ENCODE results near the gene LGR4.

Gene LGR4

GRCh38 chr11:27496461-27496860 is 23.9 kb upstream of the LGR4 start:
- Histone ChIP-seq H2BK120ac (ENCODE audit: low read depth, low read length) (no peak overlapping the region), H3K4me2 (ENCODE audit: low read length, poor library complexity, severe bottlenecking) (no peak overlapping the region), H3K18ac (ENCODE audit: low read depth in 1 of 2, low read length in 2 of 2) (no peak overlapping the region), H3K23ac (ENCODE audit: low read length in 2 of 2) (no peak overlapping the region), H2BK5ac (ENCODE audit: low read depth, low read length, poor library complexity, severe bottlenecking) (no peak overlapping the region), H2AK5ac (ENCODE audit: low read length, severe bottlenecking) (no peak overlapping the region), H3K4me3 (ENCODE audit: insufficient read depth in 1 of 2, low read depth in 1 of 2, low read length in 2 of 2) (no peak overlapping the region), H4K8ac (ENCODE audit: low read length) (no peak overlapping the region), H3K14ac (ENCODE audit: low read length in 2 of 2) (no peak overlapping the region), H4K91ac (ENCODE audit: low read length) (no peak overlapping the region), H2BK15ac (ENCODE audit: low read depth, poor library complexity, severe bottlenecking) (no peak overlapping the region), H3K9ac (ENCODE audit: low read length) (peak overlapping the region; percentile 23), H3K4me1 (ENCODE audit: control insufficient read depth, insufficient read depth, low read depth, low read length) (no peaks in the 10 kb centered on the region), H2BK12ac (ENCODE audit: low read length in 2 of 2) (no peak overlapping the region), H3K4ac (ENCODE audit: low read depth in 1 of 2, low read length in 2 of 2) (no peak overlapping the region), H3K27me3 (ENCODE audit: control insufficient read depth in 1 of 2, insufficient read depth in 1 of 2, low read length in 2 of 2) (no peaks in the 10 kb centered on the region), H3K79me1 (replicated peaks; ENCODE audit: low read length, poor library complexity, severe bottlenecking) (peaks cover 7% of the 10 kb centered on the region), H2AFZ (ENCODE audit: low read depth, low read length) (no peak overlapping the region), H3K9me3 (ENCODE audit: control insufficient read depth, low read length) (no peaks in the 10 kb centered on the region), H3K36me3 (ENCODE audit: control insufficient read depth in 1 of 2, insufficient read depth in 2 of 2, low read depth in 1 of 2, low read length in 2 of 2) (peaks cover 8 to 69% of the 10 kb centered on the region in 2 experiments), H3K27ac (ENCODE audit: low read length, poor library complexity, severe bottlenecking) (no peak overlapping the region)
- WGBS, result 100% methylated on average over 1 of the region's 1 CpG
- DNase-seq, result no peak

GRCh38 chr11:27495710-27496300 is 23.2 kb upstream of the LGR4 start:
- Histone ChIP-seq H2BK12ac (ENCODE audit: low read length in 2 of 2) (no peak overlapping the region), H3K36me3 (ENCODE audit: control insufficient read depth in 1 of 2, insufficient read depth in 2 of 2, low read depth in 1 of 2, low read length in 2 of 2) (peaks cover 14 to 69% of the 10 kb centered on the region in 2 experiments), H3K9ac (ENCODE audit: low read length) (peak overlapping the region; percentile 23), H2AFZ (ENCODE audit: low read depth, low read length) (no peak overlapping the region), H2BK120ac (ENCODE audit: low read depth, low read length) (no peak overlapping the region), H3K23ac (ENCODE audit: low read length in 2 of 2) (no peak overlapping the region), H3K4ac (ENCODE audit: low read depth in 1 of 2, low read length in 2 of 2) (no peak overlapping the region), H3K27me3 (ENCODE audit: control insufficient read depth in 1 of 2, insufficient read depth in 1 of 2, low read length in 2 of 2) (no peaks in the 10 kb centered on the region), H3K14ac (ENCODE audit: low read length in 2 of 2) (no peak overlapping the region), H4K8ac (ENCODE audit: low read length) (no peak overlapping the region), H2BK15ac (ENCODE audit: low read depth, poor library complexity, severe bottlenecking) (no peak overlapping the region), H3K9me3 (ENCODE audit: control insufficient read depth, low read length) (no peaks in the 10 kb centered on the region), H3K4me3 (ENCODE audit: insufficient read depth in 1 of 2, low read depth in 1 of 2, low read length in 2 of 2) (no peak overlapping the region), H4K91ac (ENCODE audit: low read length) (no peak overlapping the region), H3K4me2 (ENCODE audit: low read length, poor library complexity, severe bottlenecking) (no peak overlapping the region), H3K79me1 (replicated peaks; ENCODE audit: low read length, poor library complexity, severe bottlenecking) (peaks cover 8% of the 10 kb centered on the region), H3K27ac (ENCODE audit: low read length, poor library complexity, severe bottlenecking) (no peak overlapping the region), H2AK5ac (ENCODE audit: low read length, severe bottlenecking) (no peak overlapping the region), H3K18ac (ENCODE audit: low read depth in 1 of 2, low read length in 2 of 2) (no peak overlapping the region), H2BK5ac (ENCODE audit: low read depth, low read length, poor library complexity, severe bottlenecking) (no peak overlapping the region), H3K4me1 (ENCODE audit: control insufficient read depth, insufficient read depth, low read depth, low read length) (no peaks in the 10 kb centered on the region)
- DNase-seq, result no peak
- 100% methylated on average over 1 of the region's 1 CpG for WGBS

GRCh38 chr11:27489092-27489491 is 16.5 kb upstream of the LGR4 start:
- no peak overlapping the region for H3K27ac ChIP-seq (ENCODE audit: low read length, poor library complexity, severe bottlenecking)
- no peak overlapping the region for H3K14ac ChIP-seq (ENCODE audit: low read length in 2 of 2)
- no peak overlapping the region for H2BK5ac ChIP-seq (ENCODE audit: low read depth, low read length, poor library complexity, severe bottlenecking)
- no peaks in the 10 kb centered on the region for H3K4me1 ChIP-seq (ENCODE audit: control insufficient read depth, insufficient read depth, low read depth, low read length)
- no peak overlapping the region for H4K91ac ChIP-seq (ENCODE audit: low read length)
- no peak overlapping the region for H3K4me2 ChIP-seq (ENCODE audit: low read length, poor library complexity, severe bottlenecking)
- no peak overlapping the region for H3K23ac ChIP-seq (ENCODE audit: low read length in 2 of 2)
- H2AFZ ChIP-seq (ENCODE audit: low read depth, low read length), result no peak overlapping the region
- H2BK12ac ChIP-seq (ENCODE audit: low read length in 2 of 2), result no peak overlapping the region
- H3K27me3 ChIP-seq (ENCODE audit: control insufficient read depth in 1 of 2, insufficient read depth in 1 of 2, low read length in 2 of 2), result no peaks in the 10 kb centered on the region
- 94% methylated on average over 5 of the region's 5 CpGs for WGBS
- no peak overlapping the region for H3K9ac ChIP-seq (ENCODE audit: low read length)
- H2BK15ac ChIP-seq (ENCODE audit: low read depth, poor library complexity, severe bottlenecking), result no peak overlapping the region
- H3K4ac ChIP-seq (ENCODE audit: low read depth in 1 of 2, low read length in 2 of 2), result no peak overlapping the region
- peaks cover 19 to 45% of the 10 kb centered on the region in 2 experiments for H3K36me3 ChIP-seq (ENCODE audit: control insufficient read depth in 1 of 2, insufficient read depth in 2 of 2, low read depth in 1 of 2, low read length in 2 of 2)
- H3K79me1 ChIP-seq (replicated peaks; ENCODE audit: low read length, poor library complexity, severe bottlenecking), result peaks cover 3% of the 10 kb centered on the region
- no peak overlapping the region for H3K18ac ChIP-seq (ENCODE audit: low read depth in 1 of 2, low read length in 2 of 2)
- H3K9me3 ChIP-seq (ENCODE audit: control insufficient read depth, low read length), result no peaks in the 10 kb centered on the region
- no peak overlapping the region for H4K8ac ChIP-seq (ENCODE audit: low read length)
- no peak overlapping the region for H3K4me3 ChIP-seq (ENCODE audit: insufficient read depth in 1 of 2, low read depth in 1 of 2, low read length in 2 of 2)
- no peak overlapping the region for H2BK120ac ChIP-seq (ENCODE audit: low read depth, low read length)
- no peak overlapping the region for H2AK5ac ChIP-seq (ENCODE audit: low read length, severe bottlenecking)
- no peak for DNase-seq

GRCh38 chr11:27487706-27488105 is 15.1 kb upstream of the LGR4 start:
- no peak overlapping the region for H3K14ac ChIP-seq (ENCODE audit: low read length in 2 of 2)
- H2BK15ac ChIP-seq (ENCODE audit: low read depth, poor library complexity, severe bottlenecking), result no peak overlapping the region
- no peak overlapping the region for H3K4ac ChIP-seq (ENCODE audit: low read depth in 1 of 2, low read length in 2 of 2)
- H3K9ac ChIP-seq (ENCODE audit: low read length), result no peak overlapping the region
- no peak overlapping the region for H3K23ac ChIP-seq (ENCODE audit: low read length in 2 of 2)
- 76% methylated on average over 3 of the region's 6 CpGs for WGBS
- peaks cover 15 to 38% of the 10 kb centered on the region in 2 experiments for H3K36me3 ChIP-seq (ENCODE audit: control insufficient read depth in 1 of 2, insufficient read depth in 2 of 2, low read depth in 1 of 2, low read length in 2 of 2)
- no peak overlapping the region for H2AK5ac ChIP-seq (ENCODE audit: low read length, severe bottlenecking)
- H2BK5ac ChIP-seq (ENCODE audit: low read depth, low read length, poor library complexity, severe bottlenecking), result no peak overlapping the region
- no peaks in the 10 kb centered on the region for H3K27me3 ChIP-seq (ENCODE audit: control insufficient read depth in 1 of 2, insufficient read depth in 1 of 2, low read length in 2 of 2)
- no peak overlapping the region for H3K27ac ChIP-seq (ENCODE audit: low read length, poor library complexity, severe bottlenecking)
- no peak overlapping the region for H4K8ac ChIP-seq (ENCODE audit: low read length)
- peaks cover 2% of the 10 kb centered on the region for H3K79me1 ChIP-seq (replicated peaks; ENCODE audit: low read length, poor library complexity, severe bottlenecking)
- DNase-seq, result no peak
- no peak overlapping the region for H2BK12ac ChIP-seq (ENCODE audit: low read length in 2 of 2)
- H3K4me2 ChIP-seq (ENCODE audit: low read length, poor library complexity, severe bottlenecking), result no peak overlapping the region
- H2AFZ ChIP-seq (ENCODE audit: low read depth, low read length), result no peak overlapping the region
- no peak overlapping the region for H3K4me3 ChIP-seq (ENCODE audit: insufficient read depth in 1 of 2, low read depth in 1 of 2, low read length in 2 of 2)
- H4K91ac ChIP-seq (ENCODE audit: low read length), result no peak overlapping the region
- H3K9me3 ChIP-seq (ENCODE audit: control insufficient read depth, low read length), result no peaks in the 10 kb centered on the region
- H3K4me1 ChIP-seq (ENCODE audit: control insufficient read depth, insufficient read depth, low read depth, low read length), result no peaks in the 10 kb centered on the region
- H3K18ac ChIP-seq (ENCODE audit: low read depth in 1 of 2, low read length in 2 of 2), result no peak overlapping the region
- no peak overlapping the region for H2BK120ac ChIP-seq (ENCODE audit: low read depth, low read length)
